Endodermal cell (in vitro differentiated cells): Measurements from ENCODE around the gene CRYGN. TPM values are rescaled to one million over a fixed set of nuclear protein-coding genes. Genes with fewer than 3 reads are reported as not detected.
A peak's percentile ranks its signal among the peaks of the same experiment; 100 is the strongest.

Experiments
- DNase-seq: peaks from one replicate; pipeline ENCODE4 v3.0.0-alpha.2; 2017
- H3K27ac ChIP-seq: 2 replicates; pipeline ENCODE4 v1.5.1; 2013; ENCODE audit warnings: mild to moderate bottlenecking, low read depth, low read length, moderate library complexity
- H3K27me3 ChIP-seq: 2 replicates; pipeline ENCODE4 v1.6.1; 2013; ENCODE audit warnings: mild to moderate bottlenecking, low read length, moderate library complexity; ENCODE audit not compliant: insufficient read depth, control insufficient read depth, poor library complexity, severe bottlenecking
- H3K36me3 ChIP-seq: 2 replicates; pipeline ENCODE4 v1.7.0; 2013; ENCODE audit warnings: mild to moderate bottlenecking, low read length, moderate library complexity; ENCODE audit not compliant: control insufficient read depth, insufficient read depth
- H3K4me1 ChIP-seq: one replicate; pipeline ENCODE4 v1.7.0; 2013; ENCODE audit warnings: low read length; ENCODE audit not compliant: control insufficient read depth, insufficient read depth
- H3K4me3 ChIP-seq: 2 replicates; pipeline ENCODE4 v1.5.1; 2013; ENCODE audit warnings: mild to moderate bottlenecking, low read length, moderate library complexity
- H3K9ac ChIP-seq: 2 replicates; pipeline ENCODE4 v1.6.1; 2013; ENCODE audit warnings: mild to moderate bottlenecking, low read length, moderate library complexity; ENCODE audit not compliant: poor library complexity, severe bottlenecking; ENCODE audit errors: extremely low read depth
- H3K9me3 ChIP-seq: 2 replicates; pipeline ENCODE4 v1.6.1; 2013; ENCODE audit warnings: mild to moderate bottlenecking, low read length, moderate library complexity; ENCODE audit not compliant: control insufficient read depth
- H3K27ac Mint-ChIP-seq: 2 replicates; pipeline ENCODE4 v1.8.0; 2020; ENCODE audit warnings: mixed read lengths
- H3K27me3 Mint-ChIP-seq: 2 replicates; pipeline ENCODE4 v1.8.0; 2021; ENCODE audit warnings: mild to moderate bottlenecking, mixed read lengths; ENCODE audit not compliant: insufficient read depth
- H3K36me3 Mint-ChIP-seq: 2 replicates; pipeline ENCODE4 v1.8.0; 2020; ENCODE audit warnings: low read depth, mixed read lengths
- H3K4me1 Mint-ChIP-seq: 2 replicates; pipeline ENCODE4 v1.8.0; 2020; ENCODE audit warnings: mixed read lengths
- H3K4me3 Mint-ChIP-seq: 2 replicates; pipeline ENCODE4 v1.8.0; 2020; ENCODE audit warnings: mild to moderate bottlenecking, moderate library complexity, mixed read lengths
- H3K9me3 Mint-ChIP-seq: 2 replicates; pipeline ENCODE4 v1.8.0; 2020; ENCODE audit warnings: mild to moderate bottlenecking, mixed read lengths
- CTCF ChIP-seq: fragments of 200-600 bp; sonication (generic); conservative IDR thresholded peaks from 2 replicates; pipeline ENCODE4 v1.5.0; 2021; ENCODE audit warnings: antibody characterized with exemption, mild to moderate bottlenecking
- WGBS, 2 experiments: methylation state at CpG; one replicate each; pipeline versions ENCODE4 v1.1.5 to v1.1.7; 2013; ENCODE audit warnings: missing lambda C conversion rate in 2 of 2, mixed read lengths in 1 of 2; ENCODE audit not compliant: insufficient coverage in 1 of 2, insufficient read length in 1 of 2; 5-methylcytosine and 5-hydroxymethylcytosine counted together
- total RNA-seq, 2 donors: library from RNA; stranded (reverse); fragmentation: NEBNext Ultra II Directional in 1 of 2; extraction: Animal tissue kit (Norgen Biotek cat#: 25700) in 1 of 2; gene quantifications; 2 replicates in 1 of 2; 3 replicates in 1 of 2; pipeline ENCODE4 v1.2.1, GENCODE V29; 2021

CRYGN gene
- total RNA-seq, 2 donors from 2014 or later, result 2.3 to 4.4 TPM

- Histone ChIP-seq H3K4me3 (no peak overlapping the region), H3K27me3 (no peaks in the 10 kb centered on the region), H3K4me1 (peaks cover 10% of the 10 kb centered on the region), H3K9ac (no peak overlapping the region), H3K9me3 (peaks cover 31% of the 10 kb centered on the region), H3K36me3 (peaks cover 23% of the 10 kb centered on the region), H3K27ac (peak overlapping the region; percentile 86)
- TF ChIP-seq CTCF, result no peak
- H3K4me1 Mint-ChIP-seq, result peaks cover 21% of the 10 kb centered on the region
- no peaks in the 10 kb centered on the region for H3K27me3 Mint-ChIP-seq
- H3K9me3 Mint-ChIP-seq, result peaks cover 29% of the 10 kb centered on the region
- H3K36me3 Mint-ChIP-seq, result peaks cover 34% of the 10 kb centered on the region
- peak overlapping the region; percentile 88 for H3K27ac Mint-ChIP-seq
- H3K4me3 Mint-ChIP-seq, result no peak overlapping the region
- 90% methylated on average over 10 of the region's 10 CpGs for WGBS, 2 experiments
- DNase-seq, result peak; percentile 56
These were observed 20.5 kb upstream of the CRYGN start for GRCh38 chr7:151460474-151460855.

DNA sequence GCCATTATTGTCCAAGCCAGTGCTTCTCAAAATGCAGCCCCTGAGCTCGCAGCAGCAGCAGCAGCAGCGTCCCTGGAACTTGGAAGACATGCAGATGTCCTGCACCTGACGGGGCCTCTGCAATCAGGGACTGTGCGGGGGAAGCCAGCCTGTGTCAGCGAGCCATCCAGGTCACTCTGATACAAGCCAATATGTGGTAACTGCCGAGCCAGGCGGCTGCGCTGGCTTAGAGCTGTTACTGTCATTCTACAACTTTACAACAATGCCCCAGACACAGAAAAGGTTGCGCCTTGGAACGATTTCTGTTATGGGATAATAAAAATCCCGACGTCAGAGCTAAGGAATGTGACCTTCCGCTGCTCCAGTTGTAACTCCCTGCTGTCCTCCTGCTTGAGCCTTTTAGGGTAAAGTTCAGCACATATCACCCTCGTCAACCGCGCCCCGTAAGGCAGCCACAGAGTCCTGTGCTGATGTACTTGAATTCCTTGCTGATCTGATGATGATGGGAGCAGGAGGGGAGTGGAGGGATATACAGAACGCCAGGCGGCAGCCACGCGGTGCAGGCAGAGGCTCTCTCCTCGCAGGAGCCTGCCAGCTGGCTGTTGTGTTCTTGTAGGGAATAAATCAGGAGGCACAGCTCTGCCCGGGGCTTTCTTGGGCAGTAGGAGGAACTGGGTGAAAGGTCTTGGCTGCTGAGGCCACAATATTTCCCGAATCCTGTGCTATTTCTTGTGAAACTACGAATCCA, 20.0 kb upstream of the CRYGN start:
- Histone ChIP-seq H3K4me1 (peaks cover 10% of the 10 kb centered on the region), H3K27ac (peak overlapping the region; percentile 86), H3K9me3 (peaks cover 31% of the 10 kb centered on the region), H3K36me3 (peaks cover 17% of the 10 kb centered on the region), H3K9ac (no peak overlapping the region), H3K27me3 (no peaks in the 10 kb centered on the region), H3K4me3 (no peak overlapping the region)
- Mint-ChIP-seq H3K27me3 (no peaks in the 10 kb centered on the region), H3K4me3 (no peak overlapping the region), H3K27ac (peak overlapping the region; percentile 88), H3K9me3 (peaks cover 29% of the 10 kb centered on the region), H3K36me3 (peaks cover 28% of the 10 kb centered on the region), H3K4me1 (peaks cover 21% of the 10 kb centered on the region)
- DNase-seq, result peak; percentile 72
- TF ChIP-seq CTCF, result no peak
- WGBS, 2 experiments, result 47 to 67% methylated on average over 17 to 25 of the region's 25 CpGs

- Histone ChIP-seq H3K27ac (no peak overlapping the region), H3K4me3 (no peak overlapping the region), H3K4me1 (peaks cover 10% of the 10 kb centered on the region), H3K9me3 (peaks cover 14% of the 10 kb centered on the region), H3K9ac (no peak overlapping the region), H3K27me3 (no peaks in the 10 kb centered on the region), H3K36me3 (no peaks in the 10 kb centered on the region)
- no peaks in the 10 kb centered on the region for H3K27me3 Mint-ChIP-seq
- peak; percentile 42 for DNase-seq
- H3K27ac Mint-ChIP-seq, result no peak overlapping the region
- 91 to 100% methylated on average over 3 to 6 of the region's 6 CpGs for WGBS, 2 experiments
- H3K9me3 Mint-ChIP-seq, result peaks cover 13% of the 10 kb centered on the region
- H3K4me3 Mint-ChIP-seq, result no peak overlapping the region
- peaks cover 21% of the 10 kb centered on the region for H3K4me1 Mint-ChIP-seq
- H3K36me3 Mint-ChIP-seq, result peaks cover 6% of the 10 kb centered on the region
- TF ChIP-seq CTCF, result no peak
These were observed 17.6 kb upstream of the CRYGN start for GRCh38 chr7:151457534-151457933.
